H1 (cell line): ENCODE results near the gene TLR10. TPM values are rescaled to one million over a fixed set of nuclear protein-coding genes. Genes with fewer than 3 reads are reported as not detected.

Experiments
- CEBPB ChIP-seq: IDR thresholded peaks from 2 replicates; pipeline ENCODE4 v1.6.1; 2012; ENCODE audit warnings: low read depth, low read length
- CTBP2 ChIP-seq: IDR thresholded peaks from 2 replicates; pipeline ENCODE4 v1.7.0; 2011; ENCODE audit warnings: borderline replicate concordance, mild to moderate bottlenecking, moderate library complexity, mixed read lengths, low read length; ENCODE audit not compliant: insufficient read depth, insufficient read length
- KDM5A ChIP-seq: fragments of 200-600 bp; IDR thresholded peaks from 2 replicates; pipeline ENCODE4 v1.7.1; 2012; ENCODE audit warnings: mild to moderate bottlenecking, low read length, inconsistent platforms, mixed read lengths
- NRF1 ChIP-seq: IDR thresholded peaks from 2 replicates; pipeline ENCODE4 v1.6.1; 2011; ENCODE audit warnings: mild to moderate bottlenecking, low read depth, low read length, improper control_type of control experiment
- polyA plus RNA-seq, 7 experiments: library from polyadenylated mRNA; depleted of rRNA in 3 of 7; stranded (reverse) in 5 of 7; unstranded in 2 of 7; fragments of >200 nt in 5 of 7; fragments of 200-250 nt in 2 of 7; gene quantifications; 1 replicate in 5 of 7; 2 replicates in 1 of 7; 4 replicates in 1 of 7; pipeline versions ENCODE4 v1.2.1 to v1.2.3, GENCODE V29; 2011 to 2013; ENCODE audit warnings: missing spikeins in 2 of 7, mixed read lengths in 2 of 7
- total RNA-seq: library from RNA; stranded (reverse); fragmentation: NEBNext Ultra II Directional; extraction: Animal tissue kit (Norgen Biotek cat#: 25700); gene quantifications from 2 replicates; pipeline ENCODE4 v1.2.1, GENCODE V29; 2021

Gene TLR10
- total and polyA plus RNA-seq, 2 of the 8 experiments (the other 6 are each of a cell fraction or from before 2014, with no cell fraction given), result not detected

- no peak for TF ChIP-seq KDM5A
- no peak for TF ChIP-seq CTBP2
- TF ChIP-seq CEBPB, result no peak
- TF ChIP-seq NRF1, result no peak
- TF ChIP-seq, all 59 proteins: peak for 0
Observed at GRCh38 chr4:38800961-38801450, 18.2 kb upstream of the TLR10 start (continued).
